Neural cell (in vitro differentiated cells): Measurements from ENCODE around the gene GTPBP1.

ENCODE experiments used
- EZH2 ChIP-seq: fragments of 200-600, 300-800 bp; shearing (Covaris generic), sonication (generic); IDR thresholded peaks from 2 replicates; pipeline ENCODE4 v1.6.1; 2014; ENCODE audit warnings: antibody characterized with exemption, low read length, borderline replicate concordance, mild to moderate bottlenecking; ENCODE audit not compliant: insufficient read depth, poor library complexity, severe bottlenecking
- MXI1 ChIP-seq: fragments of 450-650 bp; conservative IDR thresholded peaks from 2 replicates; pipeline ENCODE4 v1.6.1; 2014; ENCODE audit warnings: antibody characterized with exemption, mild to moderate bottlenecking; ENCODE audit not compliant: poor library complexity, severe bottlenecking
- TAF1 ChIP-seq: IDR thresholded peaks from 2 replicates; pipeline ENCODE4 v1.6.1; 2012; ENCODE audit warnings: low read depth
- TF ChIP-seq, protein P1 (sequence below): fragments of 450-650 bp; IDR thresholded peaks from 2 replicates; pipeline ENCODE4 v1.5.1; 2014; ENCODE audit warnings: antibody characterized with exemption, mild to moderate bottlenecking, moderate library complexity; ENCODE audit not compliant: poor library complexity, severe bottlenecking
- TF ChIP-seq, protein P2 (sequence below): IDR thresholded peaks from 2 replicates; pipeline ENCODE4 v1.6.1; 2012; ENCODE audit warnings: borderline replicate concordance

DNA sequence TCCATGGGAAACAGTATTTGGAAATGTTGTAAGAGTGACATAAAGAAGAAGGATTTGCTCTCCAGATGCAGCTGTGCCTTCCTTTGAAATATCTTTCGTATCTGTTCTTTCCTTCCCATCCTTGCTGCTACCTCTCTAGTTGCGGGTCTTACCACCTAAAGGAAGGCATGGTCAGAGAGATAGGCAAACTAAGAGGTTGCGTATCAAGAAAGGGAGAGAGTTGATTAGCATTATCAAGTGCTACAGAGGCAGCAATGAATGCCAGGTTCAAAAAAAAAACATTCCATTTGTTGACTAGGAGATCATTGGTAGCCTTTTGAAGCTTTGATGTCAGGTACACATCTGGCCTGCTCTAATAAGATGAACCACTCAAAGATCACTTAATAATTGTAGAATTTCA, 4.6 kb downstream of the GTPBP1 start:
- TF ChIP-seq EZH2 (no peak), MXI1 (no peak), TAF1 (no peak)
- TF ChIP-seq, protein P1, sequence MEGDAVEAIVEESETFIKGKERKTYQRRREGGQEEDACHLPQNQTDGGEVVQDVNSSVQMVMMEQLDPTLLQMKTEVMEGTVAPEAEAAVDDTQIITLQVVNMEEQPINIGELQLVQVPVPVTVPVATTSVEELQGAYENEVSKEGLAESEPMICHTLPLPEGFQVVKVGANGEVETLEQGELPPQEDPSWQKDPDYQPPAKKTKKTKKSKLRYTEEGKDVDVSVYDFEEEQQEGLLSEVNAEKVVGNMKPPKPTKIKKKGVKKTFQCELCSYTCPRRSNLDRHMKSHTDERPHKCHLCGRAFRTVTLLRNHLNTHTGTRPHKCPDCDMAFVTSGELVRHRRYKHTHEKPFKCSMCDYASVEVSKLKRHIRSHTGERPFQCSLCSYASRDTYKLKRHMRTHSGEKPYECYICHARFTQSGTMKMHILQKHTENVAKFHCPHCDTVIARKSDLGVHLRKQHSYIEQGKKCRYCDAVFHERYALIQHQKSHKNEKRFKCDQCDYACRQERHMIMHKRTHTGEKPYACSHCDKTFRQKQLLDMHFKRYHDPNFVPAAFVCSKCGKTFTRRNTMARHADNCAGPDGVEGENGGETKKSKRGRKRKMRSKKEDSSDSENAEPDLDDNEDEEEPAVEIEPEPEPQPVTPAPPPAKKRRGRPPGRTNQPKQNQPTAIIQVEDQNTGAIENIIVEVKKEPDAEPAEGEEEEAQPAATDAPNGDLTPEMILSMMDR, result no peak
- TF ChIP-seq, protein P2, sequence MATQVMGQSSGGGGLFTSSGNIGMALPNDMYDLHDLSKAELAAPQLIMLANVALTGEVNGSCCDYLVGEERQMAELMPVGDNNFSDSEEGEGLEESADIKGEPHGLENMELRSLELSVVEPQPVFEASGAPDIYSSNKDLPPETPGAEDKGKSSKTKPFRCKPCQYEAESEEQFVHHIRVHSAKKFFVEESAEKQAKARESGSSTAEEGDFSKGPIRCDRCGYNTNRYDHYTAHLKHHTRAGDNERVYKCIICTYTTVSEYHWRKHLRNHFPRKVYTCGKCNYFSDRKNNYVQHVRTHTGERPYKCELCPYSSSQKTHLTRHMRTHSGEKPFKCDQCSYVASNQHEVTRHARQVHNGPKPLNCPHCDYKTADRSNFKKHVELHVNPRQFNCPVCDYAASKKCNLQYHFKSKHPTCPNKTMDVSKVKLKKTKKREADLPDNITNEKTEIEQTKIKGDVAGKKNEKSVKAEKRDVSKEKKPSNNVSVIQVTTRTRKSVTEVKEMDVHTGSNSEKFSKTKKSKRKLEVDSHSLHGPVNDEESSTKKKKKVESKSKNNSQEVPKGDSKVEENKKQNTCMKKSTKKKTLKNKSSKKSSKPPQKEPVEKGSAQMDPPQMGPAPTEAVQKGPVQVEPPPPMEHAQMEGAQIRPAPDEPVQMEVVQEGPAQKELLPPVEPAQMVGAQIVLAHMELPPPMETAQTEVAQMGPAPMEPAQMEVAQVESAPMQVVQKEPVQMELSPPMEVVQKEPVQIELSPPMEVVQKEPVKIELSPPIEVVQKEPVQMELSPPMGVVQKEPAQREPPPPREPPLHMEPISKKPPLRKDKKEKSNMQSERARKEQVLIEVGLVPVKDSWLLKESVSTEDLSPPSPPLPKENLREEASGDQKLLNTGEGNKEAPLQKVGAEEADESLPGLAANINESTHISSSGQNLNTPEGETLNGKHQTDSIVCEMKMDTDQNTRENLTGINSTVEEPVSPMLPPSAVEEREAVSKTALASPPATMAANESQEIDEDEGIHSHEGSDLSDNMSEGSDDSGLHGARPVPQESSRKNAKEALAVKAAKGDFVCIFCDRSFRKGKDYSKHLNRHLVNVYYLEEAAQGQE, result no peak
